Nephron (organoid): Measurements from ENCODE around the gene QRICH2.
"Not testable (repeated sequence)": the region's sequence is repeated elsewhere in the genome, so short reads cannot be mapped to it uniquely, and the experiment has no call there.

Source experiments
- H3K27ac Mint-ChIP-seq, 3 experiments: 2 replicates each; pipeline ENCODE4 v1.8.0; 2020; ENCODE audit warnings: mixed read lengths in 3 of 3, mild to moderate bottlenecking in 2 of 3, moderate library complexity in 1 of 3
- H3K27me3 Mint-ChIP-seq: 2 replicates; pipeline ENCODE4 v1.8.0; 2021; ENCODE audit warnings: low read depth, mild to moderate bottlenecking, moderate library complexity, mixed read lengths
- H3K36me3 Mint-ChIP-seq: 2 replicates; pipeline ENCODE4 v1.8.0; 2020; ENCODE audit warnings: low read depth, mixed read lengths
- H3K4me1 Mint-ChIP-seq: 2 replicates; pipeline ENCODE4 v1.8.0; 2020; ENCODE audit warnings: mixed read lengths
- H3K4me3 Mint-ChIP-seq, 3 experiments: 2 replicates each; pipeline ENCODE4 v1.8.0; 2020; ENCODE audit warnings: mild to moderate bottlenecking in 3 of 3, mixed read lengths in 3 of 3, moderate library complexity in 2 of 3
- H3K9me3 Mint-ChIP-seq: 2 replicates; pipeline ENCODE4 v1.8.0; 2020; ENCODE audit warnings: mixed read lengths
- TF ChIP-seq, protein P1 (sequence below), 3 experiments: fragments of 200-600 bp; sonication (generic); IDR thresholded peaks; one replicate each; pipeline ENCODE4 v1.5.0; 2021; ENCODE audit warnings: antibody characterized with exemption in 3 of 3; ENCODE audit not compliant: unreplicated experiment in 3 of 3

The QRICH2 gene

DNA sequence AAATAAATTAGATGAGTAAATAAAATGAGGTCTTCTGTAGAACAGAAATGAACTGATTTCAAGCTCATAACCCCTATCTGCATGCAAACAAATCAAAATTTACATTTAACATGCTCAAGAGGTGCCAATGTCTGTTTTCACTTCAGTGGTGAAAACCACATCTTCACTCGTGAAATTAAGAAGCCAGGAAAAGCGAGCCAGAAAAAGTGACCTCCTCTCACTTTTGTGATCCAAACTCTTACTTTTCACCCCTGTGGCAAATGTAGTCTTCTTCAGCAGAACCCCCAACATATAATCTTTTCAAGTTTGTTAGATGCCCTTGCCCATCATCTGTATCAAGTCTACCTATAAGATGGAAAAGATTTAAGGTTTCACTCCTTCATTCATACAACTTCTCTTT lies 9.5 kb upstream of the QRICH2 start:
- Mint-ChIP-seq H3K27me3 (no peaks in the 10 kb centered on the region), H3K4me3 (no peak overlapping the region), H3K36me3 (peaks cover 65% of the 10 kb centered on the region), H3K4me1 (peaks cover 11% of the 10 kb centered on the region), H3K9me3 (no peaks in the 10 kb centered on the region), H3K27ac (no peak overlapping the region)
- TF ChIP-seq, protein P1, sequence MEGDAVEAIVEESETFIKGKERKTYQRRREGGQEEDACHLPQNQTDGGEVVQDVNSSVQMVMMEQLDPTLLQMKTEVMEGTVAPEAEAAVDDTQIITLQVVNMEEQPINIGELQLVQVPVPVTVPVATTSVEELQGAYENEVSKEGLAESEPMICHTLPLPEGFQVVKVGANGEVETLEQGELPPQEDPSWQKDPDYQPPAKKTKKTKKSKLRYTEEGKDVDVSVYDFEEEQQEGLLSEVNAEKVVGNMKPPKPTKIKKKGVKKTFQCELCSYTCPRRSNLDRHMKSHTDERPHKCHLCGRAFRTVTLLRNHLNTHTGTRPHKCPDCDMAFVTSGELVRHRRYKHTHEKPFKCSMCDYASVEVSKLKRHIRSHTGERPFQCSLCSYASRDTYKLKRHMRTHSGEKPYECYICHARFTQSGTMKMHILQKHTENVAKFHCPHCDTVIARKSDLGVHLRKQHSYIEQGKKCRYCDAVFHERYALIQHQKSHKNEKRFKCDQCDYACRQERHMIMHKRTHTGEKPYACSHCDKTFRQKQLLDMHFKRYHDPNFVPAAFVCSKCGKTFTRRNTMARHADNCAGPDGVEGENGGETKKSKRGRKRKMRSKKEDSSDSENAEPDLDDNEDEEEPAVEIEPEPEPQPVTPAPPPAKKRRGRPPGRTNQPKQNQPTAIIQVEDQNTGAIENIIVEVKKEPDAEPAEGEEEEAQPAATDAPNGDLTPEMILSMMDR (IDR thresholded peaks at IDR 0.05; ENCODE audit: unreplicated experiment in 3 of 3), result no peak

DNA sequence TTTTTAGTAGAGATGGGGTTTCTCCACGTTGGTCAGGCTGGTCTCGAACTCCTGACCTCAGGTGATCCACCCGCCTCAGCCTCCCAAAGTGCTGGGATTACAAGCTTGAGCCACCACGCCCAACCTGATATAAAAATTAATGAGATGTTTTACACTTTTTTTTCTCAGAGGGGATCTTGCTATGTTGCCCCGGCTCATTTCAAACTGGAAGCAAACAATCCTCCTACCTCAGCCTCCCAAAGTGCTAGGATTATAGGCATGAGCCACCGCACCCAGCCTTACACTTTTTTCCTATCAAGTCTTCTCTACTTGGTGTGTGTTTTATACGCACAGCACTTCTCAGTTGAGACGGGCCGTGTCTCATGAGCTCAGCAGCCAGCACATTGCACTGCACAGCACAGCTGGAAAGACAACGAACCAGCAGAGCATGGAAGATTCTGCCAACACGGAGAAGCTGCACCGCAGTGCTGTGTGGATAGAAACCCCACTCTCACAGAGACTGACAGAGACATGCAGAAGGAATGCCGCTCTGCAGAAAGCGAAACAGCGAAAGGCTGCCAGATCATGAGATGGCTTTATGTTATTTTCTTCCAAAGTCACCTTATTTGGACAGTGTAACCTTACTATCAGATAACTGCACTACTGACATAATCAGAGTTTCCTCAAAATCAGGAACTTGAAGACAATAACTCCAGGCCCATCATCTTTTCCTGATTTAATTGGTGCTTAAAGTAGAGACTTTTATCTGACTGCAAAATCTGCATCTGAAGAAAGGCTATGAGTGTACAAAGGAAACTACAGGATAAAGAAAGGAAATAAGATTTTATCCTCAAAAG lies 6.5 kb upstream of the QRICH2 start:
- Mint-ChIP-seq H3K4me1 (peaks cover 6% of the 10 kb centered on the region), H3K27ac (no peak overlapping the region), H3K36me3 (peaks cover 58% of the 10 kb centered on the region), H3K27me3 (no peaks in the 10 kb centered on the region), H3K9me3 (no peaks in the 10 kb centered on the region), H3K4me3 (no peak overlapping the region)
- TF ChIP-seq, protein P1 (IDR thresholded peaks at IDR 0.05; ENCODE audit: unreplicated experiment in 3 of 3), result no peak

DNA sequence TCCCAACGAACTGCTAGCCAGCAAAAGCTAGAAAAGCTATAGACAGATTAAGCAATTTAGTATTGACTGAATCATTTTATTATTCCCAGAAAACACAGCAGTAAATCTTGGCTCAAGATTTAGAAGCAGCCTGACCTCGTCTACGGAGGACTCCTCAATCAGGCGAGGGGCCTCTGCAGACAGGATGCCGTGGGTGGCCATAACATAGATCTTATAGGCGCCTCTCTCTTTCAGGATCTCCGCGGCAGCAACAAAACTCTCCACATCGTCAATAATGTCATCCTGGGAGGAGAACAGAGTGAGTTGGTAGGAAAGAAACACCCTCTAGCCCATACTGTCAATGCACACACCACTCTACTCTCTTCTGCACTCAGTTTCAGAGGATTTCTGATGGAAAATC lies 4.7 kb upstream of the QRICH2 start:
- Mint-ChIP-seq H3K4me1 (peaks cover 6% of the 10 kb centered on the region), H3K27me3 (peaks cover 3% of the 10 kb centered on the region), H3K4me3 (no peak overlapping the region)

DNA sequence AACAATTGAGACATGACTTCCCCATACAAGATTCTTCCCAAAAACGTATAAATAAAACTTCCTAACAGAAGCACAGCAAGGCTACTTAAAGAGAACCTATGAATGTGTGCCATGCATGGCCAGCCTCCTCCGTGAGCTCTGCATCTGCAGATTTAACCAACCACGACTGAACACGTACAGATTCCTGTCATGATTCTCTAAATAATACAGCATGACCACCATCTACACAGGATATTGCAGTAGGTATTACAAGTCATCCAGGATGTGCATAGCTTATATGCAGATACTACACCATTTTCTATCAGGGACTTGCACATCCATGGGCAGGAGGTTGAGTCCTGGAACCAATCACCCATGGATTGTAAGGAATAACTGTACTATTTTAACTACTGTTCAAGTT lies 1.4 kb upstream of the QRICH2 start:
- H3K36me3 Mint-ChIP-seq, result peaks cover 38% of the 10 kb centered on the region
- peaks cover 7% of the 10 kb centered on the region for H3K27me3 Mint-ChIP-seq
- TF ChIP-seq, protein P1 (IDR thresholded peaks at IDR 0.05; ENCODE audit: unreplicated experiment in 3 of 3), result no peak
- H3K4me1 Mint-ChIP-seq, result peaks cover 6% of the 10 kb centered on the region
- no peak overlapping the region for H3K4me3 Mint-ChIP-seq
- H3K27ac Mint-ChIP-seq, result no peak overlapping the region
- no peaks in the 10 kb centered on the region for H3K9me3 Mint-ChIP-seq

More for the DNA sequence above, 4.7 kb upstream of the QRICH2 start:
- TF ChIP-seq, protein P1 (IDR thresholded peaks at IDR 0.05; ENCODE audit: unreplicated experiment in 3 of 3), result no peak
- Mint-ChIP-seq H3K27ac (no peak overlapping the region), H3K9me3 (no peaks in the 10 kb centered on the region), H3K36me3 (peaks cover 58% of the 10 kb centered on the region)

DNA sequence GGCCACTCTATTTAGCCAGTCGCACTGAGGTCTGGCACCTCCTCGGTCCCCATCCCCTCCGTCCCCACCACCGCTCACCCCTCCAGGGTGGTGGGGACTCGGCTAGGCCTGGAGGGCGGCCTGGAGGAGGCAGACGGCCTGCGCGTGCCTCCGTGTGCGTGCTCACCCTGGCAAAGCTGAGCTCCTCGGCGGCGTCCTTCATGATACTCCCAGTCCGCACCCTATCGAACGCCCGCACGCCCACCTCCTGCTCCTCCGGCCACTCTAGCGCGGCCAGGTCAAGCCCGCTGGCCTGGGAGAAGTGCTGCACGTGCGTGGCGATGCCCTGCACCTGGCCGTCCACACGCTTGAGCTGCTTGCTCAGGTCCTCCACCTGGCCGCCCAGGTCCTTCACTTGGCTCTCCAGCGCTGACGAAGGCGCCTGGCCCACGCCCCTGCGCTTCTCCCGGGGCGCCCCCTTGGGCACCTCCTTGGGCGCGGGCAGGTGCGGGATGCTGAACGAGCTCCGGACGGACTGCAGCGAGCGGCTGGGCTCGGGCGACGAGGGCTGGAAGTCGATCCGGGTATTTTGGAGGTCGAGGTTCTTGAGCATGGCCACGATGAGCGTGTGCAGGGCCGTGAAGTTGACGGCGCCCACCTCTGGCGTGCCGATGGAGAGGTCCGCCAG lies 644 bp downstream of the QRICH2 start:
- Mint-ChIP-seq H3K27ac (no peak overlapping the region), H3K27me3 (peaks cover 14% of the 10 kb centered on the region), H3K36me3 (peaks cover 23% of the 10 kb centered on the region), H3K4me3 (no peak overlapping the region), H3K4me1 (no peaks in the 10 kb centered on the region), H3K9me3 (no peaks in the 10 kb centered on the region)
- TF ChIP-seq, protein P1 (IDR thresholded peaks at IDR 0.05; ENCODE audit: unreplicated experiment in 3 of 3), result no peak

DNA sequence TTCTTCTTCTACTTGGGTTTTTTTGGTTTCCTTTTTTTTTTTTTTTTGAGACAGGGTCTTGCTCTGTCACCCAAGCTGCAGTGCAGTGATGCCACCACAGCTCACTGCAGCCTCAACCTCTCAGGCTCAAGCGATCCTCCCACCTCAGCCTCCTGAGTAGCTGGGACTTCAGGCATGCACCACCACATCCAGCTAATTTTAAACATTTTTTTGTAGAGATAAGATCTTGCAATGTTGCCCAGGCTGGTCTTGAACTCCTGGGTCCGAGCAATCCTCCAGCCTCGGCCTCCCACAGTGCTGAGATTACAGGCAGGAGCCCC lies 3.0 kb downstream of the QRICH2 start:
- peaks cover 14% of the 10 kb centered on the region for H3K27me3 Mint-ChIP-seq
- not testable (repeated sequence) for H3K4me3 Mint-ChIP-seq, H3K4me1 Mint-ChIP-seq, H3K27ac Mint-ChIP-seq, H3K9me3 Mint-ChIP-seq
- H3K36me3 Mint-ChIP-seq, result peaks cover 11% of the 10 kb centered on the region
